Neuronal stem cell (in vitro differentiated cells): Measurements from ENCODE around the gene EMC8.

ENCODE experiments used
- DNase-seq: peaks from one replicate; pipeline ENCODE4 v3.0.0-alpha.2; 2013; ENCODE audit warnings: low spot score
- H2AFZ ChIP-seq: one replicate; pipeline ENCODE4 v1.6.1; 2013; ENCODE audit warnings: mild to moderate bottlenecking, low read length, inconsistent platforms
- H2AK5ac ChIP-seq: 2 replicates; pipeline ENCODE4 v1.6.1; 2013; ENCODE audit warnings: low read depth, mild to moderate bottlenecking, inconsistent platforms, low read length, moderate library complexity, mixed read lengths
- H2BK120ac ChIP-seq: 2 replicates; pipeline ENCODE4 v1.6.1; 2013; ENCODE audit warnings: low read depth, mild to moderate bottlenecking, inconsistent platforms, low read length, moderate library complexity, mixed read lengths
- H2BK12ac ChIP-seq: one replicate; pipeline ENCODE4 v1.6.1; 2013; ENCODE audit warnings: low read length, inconsistent platforms
- H2BK15ac ChIP-seq: 2 replicates; pipeline ENCODE4 v1.6.1; 2013; ENCODE audit warnings: mild to moderate bottlenecking, low read length, inconsistent platforms, mixed read lengths
- H2BK5ac ChIP-seq: one replicate; pipeline ENCODE4 v1.6.1; 2013; ENCODE audit warnings: inconsistent platforms, mild to moderate bottlenecking, low read length, moderate library complexity
- H3K14ac ChIP-seq: one replicate; pipeline ENCODE4 v1.6.1; 2013; ENCODE audit warnings: low read length, inconsistent platforms
- H3K18ac ChIP-seq: 2 replicates; pipeline ENCODE4 v1.6.1; 2013; ENCODE audit warnings: low read length, inconsistent platforms
- H3K23ac ChIP-seq: 2 replicates; pipeline ENCODE4 v1.6.1; 2013; ENCODE audit warnings: low read depth, mild to moderate bottlenecking, mixed read lengths, low read length, inconsistent platforms; ENCODE audit not compliant: poor library complexity
- H3K27ac ChIP-seq: replicated peaks from 3 replicates; pipeline ENCODE4 v1.5.1; 2013; ENCODE audit warnings: low read length, inconsistent platforms
- H3K27me3 ChIP-seq, 3 experiments: 2 replicates each; pipeline ENCODE4 v1.6.1; 2013; ENCODE audit warnings: low read length in 3 of 3, mild to moderate bottlenecking in 2 of 3, inconsistent platforms in 1 of 3, low read depth in 1 of 3, mixed read lengths in 1 of 3, moderate library complexity in 1 of 3; ENCODE audit not compliant: control insufficient read depth in 3 of 3, insufficient read depth in 3 of 3
- H3K36me3 ChIP-seq, 2 donors: replicated peaks in 1 of 2; 2 replicates each; pipeline ENCODE4 v1.6.1; 2013; ENCODE audit warnings: low read length in 2 of 2; ENCODE audit not compliant: control insufficient read depth in 2 of 2, insufficient read depth in 2 of 2
- H3K4ac ChIP-seq: 2 replicates; pipeline ENCODE4 v1.6.1; 2013; ENCODE audit warnings: inconsistent platforms, mild to moderate bottlenecking, low read length, moderate library complexity
- H3K4me1 ChIP-seq, 2 donors: 1 replicate in 1 of 2; 2 replicates in 1 of 2; pipeline ENCODE4 v1.6.1; 2013; ENCODE audit warnings: low read length in 2 of 2, low read depth in 1 of 2; ENCODE audit not compliant: control insufficient read depth in 2 of 2, insufficient read depth in 1 of 2
- H3K4me2 ChIP-seq: one replicate; pipeline ENCODE4 v1.6.1; 2013; ENCODE audit warnings: mild to moderate bottlenecking, low read length, inconsistent platforms; ENCODE audit not compliant: insufficient read depth, poor library complexity, severe bottlenecking
- H3K4me3 ChIP-seq, 2 donors: 2 replicates each; pipeline ENCODE4 v1.5.1; 2013; ENCODE audit warnings: low read length in 2 of 2, mild to moderate bottlenecking in 2 of 2, inconsistent platforms in 1 of 2, moderate library complexity in 1 of 2
- H3K79me1 ChIP-seq: one replicate; pipeline ENCODE4 v1.6.1; 2013; ENCODE audit warnings: low read depth, mild to moderate bottlenecking, inconsistent platforms, low read length, moderate library complexity
- H3K9ac ChIP-seq: one replicate; pipeline ENCODE4 v1.6.1; 2013; ENCODE audit warnings: mild to moderate bottlenecking, low read depth, low read length, inconsistent platforms; ENCODE audit not compliant: poor library complexity
- H3K9me3 ChIP-seq, 2 donors: replicated peaks in 1 of 2; 2 replicates each; pipeline versions ENCODE3 to v1.6.1; 2013; ENCODE audit warnings: low read length in 2 of 2, mild to moderate bottlenecking in 2 of 2, inconsistent platforms in 1 of 2, low read depth in 1 of 2, mixed read lengths in 1 of 2, moderate library complexity in 1 of 2; ENCODE audit not compliant: control insufficient read depth in 2 of 2, insufficient read depth in 1 of 2
- H4K8ac ChIP-seq: one replicate; pipeline ENCODE4 v1.6.1; 2013; ENCODE audit warnings: low read depth, mild to moderate bottlenecking, inconsistent platforms, low read length, moderate library complexity
- H4K91ac ChIP-seq: one replicate; pipeline ENCODE4 v1.6.1; 2013; ENCODE audit warnings: low read length, low read depth, mild to moderate bottlenecking, inconsistent platforms; ENCODE audit not compliant: poor library complexity
- WGBS, 2 donors: extraction: QIAGEN DNeasy Blood & Tissue Kit; methylation state at CpG; one replicate each; pipeline ENCODE4 v1.1.7; 2013; ENCODE audit warnings: missing lambda C conversion rate in 2 of 2, mixed read lengths in 1 of 2; ENCODE audit not compliant: insufficient read length in 2 of 2, insufficient replicate concordance in 1 of 2; ENCODE audit errors: extremely low coverage in 2 of 2; 5-methylcytosine and 5-hydroxymethylcytosine counted together

Gene EMC8

DNA sequence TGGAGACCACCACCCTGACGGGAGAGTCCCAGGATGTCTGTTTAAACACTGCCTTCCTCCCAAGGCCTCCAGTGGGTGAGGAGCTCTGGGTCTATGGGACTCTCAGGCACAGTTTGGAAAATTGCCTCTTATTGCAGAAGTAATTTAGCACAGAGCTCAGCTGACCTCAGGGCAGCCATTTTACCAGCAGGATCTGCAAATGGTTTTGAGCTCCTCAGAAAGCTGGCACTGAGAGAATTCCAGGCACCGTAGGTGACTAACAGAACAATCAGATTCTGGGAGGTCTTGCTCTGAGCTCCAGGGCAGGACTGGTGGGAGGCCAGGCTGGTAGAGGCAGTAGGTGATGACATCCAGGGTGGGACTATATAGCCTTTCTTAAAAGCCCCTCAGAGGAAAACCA, 31.1 kb downstream of the EMC8 start:
- Histone ChIP-seq H3K23ac (no peak overlapping the region), H2BK12ac (no peak overlapping the region), H3K14ac (no peak overlapping the region), H3K36me3 (no peaks in the 10 kb centered on the region), H3K18ac (no peak overlapping the region), H3K9ac (no peak overlapping the region), H3K4ac (no peak overlapping the region), H2BK15ac (no peak overlapping the region), H3K9me3 (no peaks in the 10 kb centered on the region), H2BK120ac (no peak overlapping the region), H3K27ac (no peak overlapping the region), H2BK5ac (no peak overlapping the region), H3K4me3 (no peak overlapping the region), H4K8ac (no peak overlapping the region), H2AFZ (no peak overlapping the region), H2AK5ac (no peak overlapping the region), H3K4me1 (peaks cover 0 to 9% of the 10 kb centered on the region in 2 donors), H4K91ac (no peak overlapping the region), H3K27me3 (no peaks in the 10 kb centered on the region), H3K4me2 (no peak overlapping the region), H3K79me1 (no peaks in the 10 kb centered on the region)
- WGBS, 2 donors = no CpG with 5 or more reads among the region's 2 CpGs
- no peak for DNase-seq

DNA sequence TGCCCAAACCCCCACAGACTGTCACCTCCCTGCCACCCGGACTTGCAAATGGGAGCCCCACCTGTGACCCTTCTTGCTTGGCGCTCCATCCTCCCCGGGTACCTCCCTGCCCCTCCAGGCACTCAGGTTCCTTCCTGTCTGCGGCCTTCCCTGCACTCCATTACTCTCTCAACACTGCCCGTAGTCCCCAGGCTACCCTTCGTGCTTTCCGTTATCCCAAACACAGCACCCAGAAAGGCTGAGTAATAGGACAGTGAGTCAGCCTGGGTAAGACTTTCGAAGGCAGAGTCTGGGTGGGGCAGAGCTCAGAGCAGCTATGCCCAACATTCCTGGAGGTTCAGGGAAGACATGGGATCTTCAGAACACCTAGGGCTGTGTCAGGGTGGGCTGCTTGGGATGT, 31.8 kb downstream of the EMC8 start:
- Histone ChIP-seq H3K4me2 (no peak overlapping the region), H3K4ac (no peak overlapping the region), H3K4me1 (peaks cover 0 to 9% of the 10 kb centered on the region in 2 donors), H2BK120ac (no peak overlapping the region), H3K14ac (no peak overlapping the region), H2BK15ac (no peak overlapping the region), H3K23ac (no peak overlapping the region), H2BK12ac (no peak overlapping the region), H3K4me3 (no peak overlapping the region), H4K8ac (no peak overlapping the region), H2AFZ (no peak overlapping the region), H3K27ac (no peak overlapping the region), H3K9me3 (no peaks in the 10 kb centered on the region), H3K9ac (no peak overlapping the region), H3K36me3 (no peaks in the 10 kb centered on the region), H4K91ac (no peak overlapping the region), H2AK5ac (no peak overlapping the region), H2BK5ac (no peak overlapping the region), H3K18ac (peak overlapping the region; percentile 7), H3K27me3 (no peaks in the 10 kb centered on the region), H3K79me1 (no peaks in the 10 kb centered on the region)
- no CpG with 5 or more reads among the region's 8 CpGs for WGBS, 2 donors
- DNase-seq = no peak

GRCh38 chr16:85765767-85766166, 33.6 kb downstream of the EMC8 start:
- Histone ChIP-seq H3K9ac (no peak overlapping the region), H3K4me1 (peaks cover 0 to 9% of the 10 kb centered on the region in 2 donors), H2BK15ac (no peak overlapping the region), H2BK120ac (no peak overlapping the region), H3K14ac (no peak overlapping the region), H3K79me1 (no peaks in the 10 kb centered on the region), H2AFZ (no peak overlapping the region), H4K8ac (no peak overlapping the region), H3K27ac (no peak overlapping the region), H3K4ac (no peak overlapping the region), H4K91ac (no peak overlapping the region), H3K23ac (no peak overlapping the region), H3K4me2 (no peak overlapping the region), H2BK5ac (no peak overlapping the region), H3K27me3 (no peaks in the 10 kb centered on the region), H2BK12ac (no peak overlapping the region), H2AK5ac (no peak overlapping the region), H3K4me3 (no peak overlapping the region), H3K9me3 (no peaks in the 10 kb centered on the region), H3K18ac (no peak overlapping the region), H3K36me3 (no peaks in the 10 kb centered on the region)
- DNase-seq = no peak
- no CpG with 5 or more reads among the region's 8 CpGs for WGBS, 2 donors

GRCh38 chr16:85765211-85765610, 34.1 kb downstream of the EMC8 start:
- Histone ChIP-seq H2BK120ac (no peak overlapping the region), H2AFZ (no peak overlapping the region), H3K9ac (no peak overlapping the region), H3K79me1 (no peaks in the 10 kb centered on the region), H4K91ac (no peak overlapping the region), H3K4ac (no peak overlapping the region), H2BK15ac (no peak overlapping the region), H2BK5ac (no peak overlapping the region), H3K23ac (no peak overlapping the region), H2AK5ac (no peak overlapping the region), H3K4me2 (no peak overlapping the region), H3K27me3 (no peaks in the 10 kb centered on the region), H3K18ac (no peak overlapping the region), H4K8ac (no peak overlapping the region), H2BK12ac (no peak overlapping the region), H3K14ac (no peak overlapping the region), H3K4me1 (peaks cover 0 to 9% of the 10 kb centered on the region in 2 donors), H3K27ac (no peak overlapping the region), H3K9me3 (no peaks in the 10 kb centered on the region), H3K4me3 (no peak overlapping the region), H3K36me3 (no peaks in the 10 kb centered on the region)
- no CpG with 5 or more reads among the region's 8 CpGs for WGBS, 2 donors
- DNase-seq = no peak
